Nephron progenitor cell (in vitro differentiated cells): Measurements from ENCODE around the gene TMA7.

ENCODE experiments used
- DNase-seq: peaks from one replicate; pipeline ENCODE4 v3.0.0; 2021
- H3K27ac Mint-ChIP-seq: 2 replicates; pipeline ENCODE4 v1.8.0; 2021; ENCODE audit warnings: mild to moderate bottlenecking, moderate library complexity, mixed read lengths
- H3K27me3 Mint-ChIP-seq: 2 replicates; pipeline ENCODE4 v1.8.0; 2021; ENCODE audit warnings: mild to moderate bottlenecking, low read depth, mixed read lengths; ENCODE audit not compliant: poor library complexity
- H3K36me3 Mint-ChIP-seq: 2 replicates; pipeline ENCODE4 v1.8.0; 2021; ENCODE audit warnings: low read depth, mixed read lengths
- H3K4me1 Mint-ChIP-seq: 2 replicates; pipeline ENCODE4 v1.8.0; 2021; ENCODE audit warnings: mixed read lengths
- H3K4me3 Mint-ChIP-seq: 2 replicates; pipeline ENCODE4 v1.8.0; 2021; ENCODE audit warnings: mild to moderate bottlenecking, moderate library complexity, mixed read lengths
- H3K9me3 Mint-ChIP-seq: 2 replicates; pipeline ENCODE4 v1.8.0; 2021; ENCODE audit warnings: mild to moderate bottlenecking, moderate library complexity, mixed read lengths
- TF ChIP-seq, protein P1 (sequence below): fragments of 200-600 bp; sonication (generic); IDR thresholded peaks from 2 replicates; pipeline ENCODE4 v1.5.0; 2021; ENCODE audit warnings: antibody characterized with exemption

Gene TMA7

DNA sequence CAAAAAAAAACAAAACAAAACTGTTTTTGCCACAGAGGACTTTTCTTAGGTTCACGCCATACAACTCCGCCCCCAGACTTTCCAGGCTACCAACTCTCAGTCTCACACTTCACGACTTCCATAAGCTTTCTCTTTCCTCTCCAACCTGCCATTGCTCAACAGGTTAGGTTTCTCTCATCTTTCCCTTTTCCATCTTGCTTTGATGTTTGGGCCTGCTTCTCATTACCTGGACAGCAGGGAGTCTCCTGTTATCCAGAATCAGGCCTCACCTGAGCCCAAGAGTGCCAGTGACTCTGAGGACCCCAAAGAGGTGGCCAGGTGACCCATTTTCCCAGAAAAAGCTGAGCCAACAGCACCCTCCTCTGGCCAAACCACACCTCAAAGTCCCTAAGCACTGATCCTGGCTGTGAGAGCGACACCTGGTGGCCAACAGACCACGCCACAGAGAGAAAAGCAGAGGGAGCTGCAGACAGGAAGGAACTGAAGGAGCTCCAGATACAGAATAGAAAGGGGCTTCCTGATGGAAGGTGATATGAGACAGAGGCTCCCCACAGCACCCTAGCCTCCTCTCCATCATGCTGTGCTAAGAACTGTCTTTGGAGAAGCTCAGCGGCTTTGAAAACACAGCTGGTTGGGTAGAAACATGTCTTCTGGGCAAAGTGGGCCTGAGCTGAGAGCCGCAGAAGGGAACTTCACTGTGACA lies 4.1 kb upstream of the TMA7 start:
- H3K4me3 Mint-ChIP-seq, result no peak overlapping the region
- H3K9me3 Mint-ChIP-seq, result no peaks in the 10 kb centered on the region

DNA sequence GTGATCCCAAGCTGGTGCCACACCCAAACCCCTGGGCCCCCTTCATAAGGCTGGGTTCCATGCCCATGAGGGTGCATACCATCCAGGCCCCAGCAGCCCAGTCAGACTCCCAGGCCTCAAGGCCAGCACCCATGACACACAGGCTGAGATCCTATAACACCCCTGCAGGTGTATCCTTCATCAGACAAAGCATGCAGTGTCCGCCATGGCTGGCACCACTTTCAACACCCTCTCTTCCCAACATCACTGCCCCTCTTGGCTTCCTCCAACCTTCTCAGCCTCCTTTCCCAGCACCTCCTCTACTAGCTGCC lies 3.6 kb upstream of the TMA7 start:
- Mint-ChIP-seq H3K27me3 (no peaks in the 10 kb centered on the region), H3K9me3 (no peaks in the 10 kb centered on the region), H3K4me3 (no peak overlapping the region), H3K36me3 (peaks cover 6% of the 10 kb centered on the region), H3K4me1 (peaks cover 37% of the 10 kb centered on the region), H3K27ac (no peak overlapping the region)
- TF ChIP-seq, protein P1, sequence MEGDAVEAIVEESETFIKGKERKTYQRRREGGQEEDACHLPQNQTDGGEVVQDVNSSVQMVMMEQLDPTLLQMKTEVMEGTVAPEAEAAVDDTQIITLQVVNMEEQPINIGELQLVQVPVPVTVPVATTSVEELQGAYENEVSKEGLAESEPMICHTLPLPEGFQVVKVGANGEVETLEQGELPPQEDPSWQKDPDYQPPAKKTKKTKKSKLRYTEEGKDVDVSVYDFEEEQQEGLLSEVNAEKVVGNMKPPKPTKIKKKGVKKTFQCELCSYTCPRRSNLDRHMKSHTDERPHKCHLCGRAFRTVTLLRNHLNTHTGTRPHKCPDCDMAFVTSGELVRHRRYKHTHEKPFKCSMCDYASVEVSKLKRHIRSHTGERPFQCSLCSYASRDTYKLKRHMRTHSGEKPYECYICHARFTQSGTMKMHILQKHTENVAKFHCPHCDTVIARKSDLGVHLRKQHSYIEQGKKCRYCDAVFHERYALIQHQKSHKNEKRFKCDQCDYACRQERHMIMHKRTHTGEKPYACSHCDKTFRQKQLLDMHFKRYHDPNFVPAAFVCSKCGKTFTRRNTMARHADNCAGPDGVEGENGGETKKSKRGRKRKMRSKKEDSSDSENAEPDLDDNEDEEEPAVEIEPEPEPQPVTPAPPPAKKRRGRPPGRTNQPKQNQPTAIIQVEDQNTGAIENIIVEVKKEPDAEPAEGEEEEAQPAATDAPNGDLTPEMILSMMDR, result no peak
- no peak for DNase-seq

More for the DNA sequence above, 4.1 kb upstream of the TMA7 start:
- peaks cover 5% of the 10 kb centered on the region for H3K36me3 Mint-ChIP-seq
- DNase-seq, result peak; percentile 86
- TF ChIP-seq, protein P1, result peak; percentile 99
- no peaks in the 10 kb centered on the region for H3K27me3 Mint-ChIP-seq
- no peak overlapping the region for H3K27ac Mint-ChIP-seq
- peaks cover 37% of the 10 kb centered on the region for H3K4me1 Mint-ChIP-seq

DNA sequence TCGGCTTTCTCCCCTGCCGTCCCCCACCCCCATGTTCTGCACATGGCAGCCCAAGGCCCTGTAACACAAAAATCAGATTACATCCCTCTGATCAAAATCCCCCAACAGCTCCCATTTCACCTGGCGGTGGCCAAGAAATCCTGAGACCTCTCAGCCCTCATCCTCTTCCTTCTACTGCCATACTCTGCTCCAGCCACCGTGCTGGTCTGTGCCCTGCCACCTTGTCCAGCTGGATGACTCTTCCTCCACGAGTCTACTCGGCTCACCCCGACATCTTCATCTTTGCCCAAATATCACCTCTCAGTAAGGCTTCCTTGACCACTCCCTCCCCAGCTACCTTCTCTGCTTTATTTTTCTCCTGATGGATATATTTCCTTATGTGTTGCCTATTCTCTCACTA lies 3.2 kb upstream of the TMA7 start:
- peaks cover 37% of the 10 kb centered on the region for H3K4me1 Mint-ChIP-seq
- H3K9me3 Mint-ChIP-seq, result no peaks in the 10 kb centered on the region
- H3K4me3 Mint-ChIP-seq, result no peak overlapping the region
- no peaks in the 10 kb centered on the region for H3K27me3 Mint-ChIP-seq
- TF ChIP-seq, protein P1, result no peak
- DNase-seq, result no peak
- H3K27ac Mint-ChIP-seq, result no peak overlapping the region
- peaks cover 6% of the 10 kb centered on the region for H3K36me3 Mint-ChIP-seq

DNA sequence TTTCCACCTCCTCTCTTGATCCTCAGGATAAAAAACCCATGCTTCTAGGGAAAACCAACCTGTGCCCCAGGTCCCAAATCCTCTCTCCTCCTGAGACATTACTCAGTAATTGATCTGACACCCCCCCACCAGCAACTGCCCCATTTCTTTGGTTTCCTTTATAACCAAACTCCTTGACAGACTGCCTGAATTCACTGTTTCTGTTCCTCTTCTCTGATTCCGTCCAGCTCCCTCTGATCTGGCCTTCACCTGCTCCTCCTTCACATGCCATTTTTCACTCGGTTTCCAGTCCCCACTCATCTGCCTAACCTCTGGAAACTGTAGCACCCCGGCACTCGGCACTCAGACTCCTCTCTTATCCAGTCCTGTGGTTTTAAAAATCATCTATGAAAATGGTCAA lies 2.2 kb upstream of the TMA7 start:
- Mint-ChIP-seq H3K36me3 (peaks cover 8% of the 10 kb centered on the region), H3K27me3 (no peaks in the 10 kb centered on the region), H3K9me3 (no peaks in the 10 kb centered on the region), H3K4me3 (no peak overlapping the region), H3K4me1 (peaks cover 39% of the 10 kb centered on the region), H3K27ac (peak overlapping the region; percentile 41)
- DNase-seq, result no peak
- TF ChIP-seq, protein P1, result no peak

DNA sequence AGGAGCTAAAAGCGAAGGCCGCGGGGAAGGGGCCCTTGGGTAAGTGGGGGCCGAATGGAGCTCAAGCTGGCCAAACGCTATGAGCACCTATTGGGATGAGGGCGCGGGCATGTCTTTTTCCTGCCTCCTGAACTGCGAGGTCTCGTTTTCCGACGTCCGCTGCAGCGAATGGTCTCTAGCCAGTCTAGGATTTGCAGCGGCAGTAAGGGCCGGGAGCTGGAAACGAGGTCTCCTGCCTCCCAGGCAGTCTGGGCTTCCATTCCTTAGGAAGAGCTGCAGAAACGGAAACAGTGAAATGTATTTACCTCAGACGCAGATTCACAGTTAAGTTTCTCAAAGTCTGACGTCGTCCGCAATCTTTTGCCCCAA lies 517 bp downstream of the TMA7 start:
- Mint-ChIP-seq H3K36me3 (peaks cover 17% of the 10 kb centered on the region), H3K9me3 (no peaks in the 10 kb centered on the region), H3K4me3 (peak overlapping the region; percentile 96), H3K4me1 (peaks cover 43% of the 10 kb centered on the region), H3K27me3 (no peaks in the 10 kb centered on the region), H3K27ac (peak overlapping the region; percentile 93)
- peak; percentile 38 for DNase-seq
- TF ChIP-seq, protein P1, result no peak

DNA sequence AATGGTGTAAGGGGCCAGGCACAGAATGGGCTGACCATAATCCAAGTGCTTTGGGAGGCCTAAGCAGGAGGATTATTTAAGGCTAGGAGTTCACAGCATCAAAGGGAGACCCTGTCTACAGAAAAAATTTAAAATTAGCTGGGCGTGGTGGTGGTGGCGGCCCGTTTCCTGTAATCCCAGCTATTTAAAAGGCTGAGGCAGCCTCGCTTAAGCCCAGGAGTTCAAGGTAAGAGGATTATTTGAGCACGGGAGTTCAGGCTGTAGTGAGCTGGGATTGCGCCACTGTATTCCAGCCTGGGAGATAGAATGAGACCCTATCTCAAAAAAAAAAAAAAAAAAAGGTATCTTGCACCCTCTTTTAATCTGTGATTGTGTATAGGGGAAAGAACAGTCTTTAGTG lies 1.9 kb downstream of the TMA7 start:
- Mint-ChIP-seq H3K27ac (no peak overlapping the region), H3K4me1 (peaks cover 52% of the 10 kb centered on the region), H3K36me3 (peaks cover 17% of the 10 kb centered on the region), H3K9me3 (no peaks in the 10 kb centered on the region), H3K27me3 (no peaks in the 10 kb centered on the region), H3K4me3 (peak overlapping the region; percentile 96)
- TF ChIP-seq, protein P1, result no peak
- DNase-seq, result no peak
